ENCODE data around the gene WWC2. TPM values are rescaled to one million over a fixed set of nuclear protein-coding genes. Genes with fewer than 3 reads are reported as not detected.

WWC2 gene
- polyA plus RNA-seq, 2 of the 4 experiments (the other 2 are of a cell fraction): 14.9 to 26.9 TPM

DNA sequence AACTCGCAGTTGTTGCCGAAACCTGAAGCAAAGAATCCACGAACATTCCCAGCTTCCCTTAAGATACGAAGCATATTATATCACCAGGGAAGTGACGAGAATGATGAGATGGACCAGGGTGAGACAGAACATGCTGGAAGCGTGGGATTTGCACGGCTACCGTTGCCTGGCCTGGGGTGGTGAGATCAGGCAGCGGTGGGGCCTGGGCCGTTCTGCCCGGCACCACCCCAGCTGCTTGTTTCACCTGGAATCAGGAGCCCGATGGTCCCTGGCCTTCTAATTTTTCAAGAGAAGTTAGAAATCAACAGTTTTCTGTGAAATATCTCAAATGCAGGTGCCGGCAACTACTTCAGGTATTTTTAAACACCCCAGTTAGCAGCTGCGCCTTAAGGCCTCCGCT lies 215.3 kb downstream of the WWC2 start:
- Histone ChIP-seq H3K27ac (no peak overlapping the region), H3K4me3 (no peak overlapping the region), H3K4me2 (no peak overlapping the region), H3K9me3 (no peaks in the 10 kb centered on the region), H3K4me1 (no peaks in the 10 kb centered on the region)
- TF ChIP-seq MYC (IDR thresholded peaks at IDR 0.05; ENCODE audit: borderline replicate concordance, low read length): no peak
- TF ChIP-seq POLR2A (IDR thresholded peaks at IDR 0.05; ENCODE audit: low read length): no peak
- no peak for TF ChIP-seq ZSCAN20 (CRISPR knock-in tag; IDR thresholded peaks at IDR 0.05)
- TF ChIP-seq KDM5A (IDR thresholded peaks at IDR 0.05): no peak
- no peak for TF ChIP-seq PHF8 (IDR thresholded peaks at IDR 0.05; ENCODE audit: borderline replicate concordance, low read depth)
- no peak for TF ChIP-seq EHMT2 (IDR thresholded peaks at IDR 0.05; ENCODE audit: low read depth)
- CTCF ChIA-PET: no interaction called here
- POLR2A ChIA-PET: no interaction called here
- ATAC-seq: no peak
- 95% methylated on average over 15 of the region's 15 CpGs for WGBS (ENCODE audit: missing lambda C conversion rate)
- DNase-seq (ENCODE audit: low read depth in 1 of 2, low spot score in 1 of 2): no peak
- no peak for FAIRE-seq

DNA sequence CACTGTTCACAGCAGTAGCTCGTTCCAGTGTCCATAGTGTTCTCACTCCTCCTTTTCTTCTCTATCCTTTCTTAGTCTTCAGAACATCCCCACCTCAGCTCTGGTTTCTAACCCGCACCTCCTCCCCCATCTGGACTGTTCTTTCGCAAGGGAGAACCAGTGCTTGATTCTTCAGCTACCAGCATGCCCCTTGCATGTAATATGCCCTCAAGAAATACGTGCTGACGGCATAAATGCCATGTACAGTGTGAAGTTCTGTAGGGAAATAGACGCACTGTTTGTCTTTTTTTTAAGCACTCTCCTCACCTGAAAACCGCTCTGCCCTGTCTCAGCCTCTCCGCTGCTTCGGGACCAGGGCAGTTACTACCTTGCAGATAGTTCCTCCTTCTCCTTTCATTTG lies 215.7 kb downstream of the WWC2 start:
- ChIA-PET POLR2A (no interaction called here), CTCF (no interaction called here)
- 83% methylated on average over 9 of the region's 9 CpGs for WGBS (ENCODE audit: missing lambda C conversion rate)
- no peak overlapping the region for H3K4me2 ChIP-seq
- no peak for TF ChIP-seq NPAS2 (CRISPR knock-in tag; IDR thresholded peaks at IDR 0.05; ENCODE audit: borderline replicate concordance)
- no peak for TF ChIP-seq NR3C1 (IDR thresholded peaks at IDR 0.05)
- no peak for TF ChIP-seq KDM5A (IDR thresholded peaks at IDR 0.05)
- TF ChIP-seq ZSCAN20 (CRISPR knock-in tag; IDR thresholded peaks at IDR 0.05): no peak
- TF ChIP-seq, protein P1, sequence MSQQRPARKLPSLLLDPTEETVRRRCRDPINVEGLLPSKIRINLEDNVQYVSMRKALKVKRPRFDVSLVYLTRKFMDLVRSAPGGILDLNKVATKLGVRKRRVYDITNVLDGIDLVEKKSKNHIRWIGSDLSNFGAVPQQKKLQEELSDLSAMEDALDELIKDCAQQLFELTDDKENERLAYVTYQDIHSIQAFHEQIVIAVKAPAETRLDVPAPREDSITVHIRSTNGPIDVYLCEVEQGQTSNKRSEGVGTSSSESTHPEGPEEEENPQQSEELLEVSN (IDR thresholded peaks at IDR 0.05; ENCODE audit: borderline replicate concordance, low read depth): no peak
- TF ChIP-seq, protein P2, sequence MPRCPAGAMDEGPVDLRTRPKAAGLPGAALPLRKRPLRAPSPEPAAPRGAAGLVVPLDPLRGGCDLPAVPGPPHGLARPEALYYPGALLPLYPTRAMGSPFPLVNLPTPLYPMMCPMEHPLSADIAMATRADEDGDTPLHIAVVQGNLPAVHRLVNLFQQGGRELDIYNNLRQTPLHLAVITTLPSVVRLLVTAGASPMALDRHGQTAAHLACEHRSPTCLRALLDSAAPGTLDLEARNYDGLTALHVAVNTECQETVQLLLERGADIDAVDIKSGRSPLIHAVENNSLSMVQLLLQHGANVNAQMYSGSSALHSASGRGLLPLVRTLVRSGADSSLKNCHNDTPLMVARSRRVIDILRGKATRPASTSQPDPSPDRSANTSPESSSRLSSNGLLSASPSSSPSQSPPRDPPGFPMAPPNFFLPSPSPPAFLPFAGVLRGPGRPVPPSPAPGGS (IDR thresholded peaks at IDR 0.05): no peak
- TF ChIP-seq KDM1A (IDR thresholded peaks at IDR 0.05; ENCODE audit: low read depth): no peak
- TF ChIP-seq HOXA7 (CRISPR knock-in tag; IDR thresholded peaks at IDR 0.05): no peak
- TF ChIP-seq CBX2 (IDR thresholded peaks at IDR 0.05; ENCODE audit: borderline replicate concordance, low read depth): no peak
- TF ChIP-seq TP53 (CRISPR knock-in tag; IDR thresholded peaks at IDR 0.05): no peak
- TF ChIP-seq, protein P3, sequence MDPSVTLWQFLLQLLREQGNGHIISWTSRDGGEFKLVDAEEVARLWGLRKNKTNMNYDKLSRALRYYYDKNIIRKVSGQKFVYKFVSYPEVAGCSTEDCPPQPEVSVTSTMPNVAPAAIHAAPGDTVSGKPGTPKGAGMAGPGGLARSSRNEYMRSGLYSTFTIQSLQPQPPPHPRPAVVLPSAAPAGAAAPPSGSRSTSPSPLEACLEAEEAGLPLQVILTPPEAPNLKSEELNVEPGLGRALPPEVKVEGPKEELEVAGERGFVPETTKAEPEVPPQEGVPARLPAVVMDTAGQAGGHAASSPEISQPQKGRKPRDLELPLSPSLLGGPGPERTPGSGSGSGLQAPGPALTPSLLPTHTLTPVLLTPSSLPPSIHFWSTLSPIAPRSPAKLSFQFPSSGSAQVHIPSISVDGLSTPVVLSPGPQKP (IDR thresholded peaks at IDR 0.05; ENCODE audit: low read depth, low read length): no peak
- no peak for TF ChIP-seq FOSB (CRISPR knock-in tag; IDR thresholded peaks at IDR 0.05)
- TF ChIP-seq HOXB13 (CRISPR knock-in tag; IDR thresholded peaks at IDR 0.05; ENCODE audit: low read depth): no peak
- no peak for TF ChIP-seq RAD21 (conservative IDR thresholded peaks at IDR 0.05 in 1 of 2, IDR thresholded peaks at IDR 0.05 in 1 of 2)
- TF ChIP-seq CHD4 (IDR thresholded peaks at IDR 0.05; ENCODE audit: borderline replicate concordance): no peak
- DNase-seq (ENCODE audit: low read depth in 1 of 2, low spot score in 1 of 2) (no peak), FAIRE-seq (no peak), ATAC-seq (no peak)
- H3K4me3 ChIP-seq: no peak overlapping the region
- H3K4me1 ChIP-seq: no peaks in the 10 kb centered on the region
- no peak overlapping the region for H3K27ac ChIP-seq
- no peaks in the 10 kb centered on the region for H3K9me3 ChIP-seq

DNA sequence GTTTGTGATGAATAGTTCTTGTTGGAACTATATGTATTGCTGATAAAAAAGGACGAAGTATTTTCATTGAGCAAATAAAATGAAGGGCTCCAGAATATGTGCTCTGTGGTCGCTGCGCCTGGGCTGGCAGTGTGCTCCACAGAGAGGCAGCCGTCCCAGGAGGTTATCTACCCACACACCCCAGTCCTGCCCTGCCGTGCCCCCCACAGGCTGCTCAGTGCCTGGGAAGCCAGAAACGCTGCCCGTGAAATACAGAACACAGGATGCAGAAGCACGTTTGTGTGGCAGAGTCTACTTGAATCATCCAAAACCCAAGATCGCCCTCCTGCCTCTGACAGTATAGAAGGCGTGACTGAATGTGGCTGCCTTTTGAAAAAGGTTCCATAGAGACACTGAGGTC lies 219.6 kb downstream of the WWC2 start:
- TF ChIP-seq CBX8 (IDR thresholded peaks at IDR 0.05) (no peak), KDM1A (IDR thresholded peaks at IDR 0.05; ENCODE audit: low read depth) (no peak), CHD2 (IDR thresholded peaks at IDR 0.05; ENCODE audit: low read length, partially characterized antibody) (no peak), TP53 (CRISPR knock-in tag; IDR thresholded peaks at IDR 0.05) (no peak), CEBPB (IDR thresholded peaks at IDR 0.05) (no peak), ESRRA (IDR thresholded peaks at IDR 0.05; ENCODE audit: borderline replicate concordance, low read length) (no peak), GATA3 (IDR thresholded peaks at IDR 0.05; ENCODE audit: borderline replicate concordance) (no peak), MAZ (IDR thresholded peaks at IDR 0.05; ENCODE audit: borderline replicate concordance, low read depth, low read length) (no peak)
- TF ChIP-seq, protein P4, sequence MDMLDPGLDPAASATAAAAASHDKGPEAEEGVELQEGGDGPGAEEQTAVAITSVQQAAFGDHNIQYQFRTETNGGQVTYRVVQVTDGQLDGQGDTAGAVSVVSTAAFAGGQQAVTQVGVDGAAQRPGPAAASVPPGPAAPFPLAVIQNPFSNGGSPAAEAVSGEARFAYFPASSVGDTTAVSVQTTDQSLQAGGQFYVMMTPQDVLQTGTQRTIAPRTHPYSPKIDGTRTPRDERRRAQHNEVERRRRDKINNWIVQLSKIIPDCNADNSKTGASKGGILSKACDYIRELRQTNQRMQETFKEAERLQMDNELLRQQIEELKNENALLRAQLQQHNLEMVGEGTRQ (IDR thresholded peaks at IDR 0.05): no peak
- TF ChIP-seq, protein P5, sequence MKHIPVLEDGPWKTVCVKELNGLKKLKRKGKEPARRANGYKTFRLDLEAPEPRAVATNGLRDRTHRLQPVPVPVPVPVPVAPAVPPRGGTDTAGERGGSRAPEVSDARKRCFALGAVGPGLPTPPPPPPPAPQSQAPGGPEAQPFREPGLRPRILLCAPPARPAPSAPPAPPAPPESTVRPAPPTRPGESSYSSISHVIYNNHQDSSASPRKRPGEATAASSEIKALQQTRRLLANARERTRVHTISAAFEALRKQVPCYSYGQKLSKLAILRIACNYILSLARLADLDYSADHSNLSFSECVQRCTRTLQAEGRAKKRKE (CRISPR knock-in tag; IDR thresholded peaks at IDR 0.05; ENCODE audit: low read depth): no peak
- POLR2A ChIA-PET: no interaction called here
- ATAC-seq (no peak), DNase-seq (ENCODE audit: low read depth in 1 of 2, low spot score in 1 of 2) (no peak), FAIRE-seq (no peak)
- Histone ChIP-seq H3K4me3 (no peak overlapping the region), H3K4me2 (no peak overlapping the region), H3K27ac (no peak overlapping the region), H3K9me3 (no peaks in the 10 kb centered on the region), H3K4me1 (no peaks in the 10 kb centered on the region)
- CTCF ChIA-PET: no interaction called here
- WGBS (ENCODE audit: missing lambda C conversion rate): 89% methylated on average over 10 of the region's 10 CpGs

Measured in A549 (cell line).